T-helper 22 cell (primary cell): ENCODE results near the gene KCNH3.
"Not testable (repeated sequence)": the region's sequence is repeated elsewhere in the genome, so short reads cannot be mapped to it uniquely, and the experiment has no call there.

Source experiments
- DNase-seq: peaks from one replicate; pipeline ENCODE4 v3.0.0-alpha.2; 2020; ENCODE audit warnings: low read depth

The KCNH3 gene

GRCh38 chr12:49538510-49539403, at the start of gene KCNH3:
Gene KCNH3, plus strand, starts transcription at chr12:49539030. Its CDS starts 387 bp downstream, at chr12:49539417.
- peak; percentile 88 for DNase-seq

- no peak for DNase-seq
These were observed 49.7 kb upstream of the KCNH3 start for GRCh38 chr12:49489154-49489553.

- no peak for DNase-seq
These were observed 49.1 kb upstream of the KCNH3 start for GRCh38 chr12:49489720-49490119.

GRCh38 chr12:49491823-49492222, 47.0 kb upstream of the KCNH3 start:
- DNase-seq = no peak

- no peak for DNase-seq
These were observed 44.9 kb upstream of the KCNH3 start for GRCh38 chr12:49493900-49494299.

GRCh38 chr12:49496417-49497360, 42.1 kb upstream of the KCNH3 start:
- DNase-seq = no peak

GRCh38 chr12:49501895-49502294, 36.9 kb upstream of the KCNH3 start:
- no peak for DNase-seq

GRCh38 chr12:49502590-49502989, 36.2 kb upstream of the KCNH3 start:
- DNase-seq = no peak

- DNase-seq = no peak
These were observed 35.1 kb upstream of the KCNH3 start for GRCh38 chr12:49503674-49504180.

- DNase-seq = no peak
These were observed 33.2 kb upstream of the KCNH3 start for GRCh38 chr12:49505672-49506071.

- no peak for DNase-seq
These were observed 31.7 kb upstream of the KCNH3 start for GRCh38 chr12:49507139-49507538.

- not testable (repeated sequence) for DNase-seq
These were observed 29.1 kb upstream of the KCNH3 start for GRCh38 chr12:49509681-49510080.

GRCh38 chr12:49511410-49511809, 27.4 kb upstream of the KCNH3 start:
- no peak for DNase-seq

GRCh38 chr12:49512546-49512945, 26.3 kb upstream of the KCNH3 start:
- DNase-seq = no peak

- DNase-seq = no peak
These were observed 23.6 kb upstream of the KCNH3 start for GRCh38 chr12:49515266-49515665.

GRCh38 chr12:49518914-49519573, 19.8 kb upstream of the KCNH3 start:
- DNase-seq = no peak

GRCh38 chr12:49519574-49519936, 19.3 kb upstream of the KCNH3 start:
- no peak for DNase-seq

- DNase-seq = no peak
These were observed 17.4 kb upstream of the KCNH3 start for GRCh38 chr12:49521389-49521788.

GRCh38 chr12:49524660-49525324, 14.0 kb upstream of the KCNH3 start:
- DNase-seq = no peak

- DNase-seq = no peak
These were observed 12.9 kb upstream of the KCNH3 start for GRCh38 chr12:49525942-49526341.

GRCh38 chr12:49527361-49528130, 11.3 kb upstream of the KCNH3 start:
- no peak for DNase-seq
